GM21529 (cell line): Measurements from ENCODE around the gene PRPF19.
A peak's percentile ranks its signal among the peaks of the same experiment; 100 is the strongest.

Source experiments
- ATAC-seq: cut with Tn5 transposase; IDR thresholded peaks from one replicate; pipeline ENCODE4 v1.9.1; 2021; ENCODE audit not compliant: unreplicated experiment

PRPF19 gene

GRCh38 chr11:60906132-60906972 lies at the start of gene PRPF19:
TSS of gene PRPF19 (minus strand) at chr11:60906585. CDS start at chr11:60906382, 203 bp downstream.
- ATAC-seq: peak; percentile 74

- ATAC-seq: no peak
These were observed 49.2 kb upstream of the PRPF19 start for GRCh38 chr11:60955571-60955970.

GRCh38 chr11:60954421-60954820 lies 48.0 kb upstream of the PRPF19 start:
- ATAC-seq: no peak

- ATAC-seq: no peak
These were observed 47.4 kb upstream of the PRPF19 start for GRCh38 chr11:60953781-60954180.

- ATAC-seq: no peak
These were observed 46.4 kb upstream of the PRPF19 start for GRCh38 chr11:60952742-60953170.

GRCh38 chr11:60951904-60952741 lies 45.7 kb upstream of the PRPF19 start, which contains the start of gene SLC15A3:
TSS of gene SLC15A3 (minus strand) at chr11:60952176. CDS start at chr11:60951551, 625 bp downstream.
- peak; percentile 69 for ATAC-seq

- no peak for ATAC-seq
These were observed 45.2 kb upstream of the PRPF19 start for GRCh38 chr11:60951606-60951903.

- no peak for ATAC-seq
These were observed 44.7 kb upstream of the PRPF19 start for GRCh38 chr11:60950933-60951605.

- no peak for ATAC-seq
These were observed 43.6 kb upstream of the PRPF19 start for GRCh38 chr11:60950024-60950423.

- ATAC-seq: no peak
These were observed 41.9 kb upstream of the PRPF19 start for GRCh38 chr11:60948250-60948649.

- ATAC-seq: no peak
These were observed 41.3 kb upstream of the PRPF19 start for GRCh38 chr11:60947700-60948099.

GRCh38 chr11:60946601-60947264 lies 40.3 kb upstream of the PRPF19 start:
- no peak for ATAC-seq

- no peak for ATAC-seq
These were observed 38.9 kb upstream of the PRPF19 start for GRCh38 chr11:60945295-60945667.

GRCh38 chr11:60944490-60945294 lies 38.3 kb upstream of the PRPF19 start:
- no peak for ATAC-seq

- no peak for ATAC-seq
These were observed 36.7 kb upstream of the PRPF19 start for GRCh38 chr11:60942970-60943565.

GRCh38 chr11:60942219-60942618 lies 35.8 kb upstream of the PRPF19 start:
- no peak for ATAC-seq

GRCh38 chr11:60941371-60942119 lies 35.2 kb upstream of the PRPF19 start:
- ATAC-seq: no peak

- ATAC-seq: no peak
These were observed 33.5 kb upstream of the PRPF19 start for GRCh38 chr11:60939855-60940254.

GRCh38 chr11:60939301-60939700 lies 32.9 kb upstream of the PRPF19 start:
- ATAC-seq: no peak
